GM19328 (cell line): ENCODE results near the gene CFAP300.
A peak's percentile ranks its signal among the peaks of the same experiment; 100 is the strongest.

Source experiments
- ATAC-seq: cut with Tn5 transposase; IDR thresholded peaks from one replicate; pipeline ENCODE4 v1.9.1; 2021; ENCODE audit warnings: mild to moderate bottlenecking, moderate library complexity; ENCODE audit not compliant: unreplicated experiment

CFAP300 gene

GRCh38 chr11:102071497-102072472 is 24.5 kb downstream of the CFAP300 start:
- ATAC-seq: no peak

DNA sequence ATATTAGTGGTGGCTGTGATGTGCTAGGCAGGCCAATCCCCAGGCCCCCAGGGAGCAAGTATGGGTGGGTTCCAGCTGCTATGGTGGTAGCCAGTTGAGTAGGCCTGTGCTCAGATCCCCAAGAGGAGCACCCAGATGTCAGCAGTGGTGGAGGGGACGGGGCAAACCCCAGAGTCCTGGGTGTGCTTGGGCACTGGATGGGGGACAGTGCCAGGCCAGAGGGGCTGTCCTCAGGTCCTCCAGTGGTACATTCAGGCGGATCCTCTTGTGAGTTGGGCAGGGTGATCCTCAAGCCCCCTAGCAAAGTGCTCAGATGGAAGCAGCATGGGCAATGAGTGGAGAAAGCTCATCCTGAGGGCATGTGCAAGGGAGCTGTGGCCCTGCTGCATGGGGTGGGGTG is 26.0 kb downstream of the CFAP300 start:
- ATAC-seq: no peak

GRCh38 chr11:102079625-102080024 is 32.4 kb downstream of the CFAP300 start:
- ATAC-seq: no peak

DNA sequence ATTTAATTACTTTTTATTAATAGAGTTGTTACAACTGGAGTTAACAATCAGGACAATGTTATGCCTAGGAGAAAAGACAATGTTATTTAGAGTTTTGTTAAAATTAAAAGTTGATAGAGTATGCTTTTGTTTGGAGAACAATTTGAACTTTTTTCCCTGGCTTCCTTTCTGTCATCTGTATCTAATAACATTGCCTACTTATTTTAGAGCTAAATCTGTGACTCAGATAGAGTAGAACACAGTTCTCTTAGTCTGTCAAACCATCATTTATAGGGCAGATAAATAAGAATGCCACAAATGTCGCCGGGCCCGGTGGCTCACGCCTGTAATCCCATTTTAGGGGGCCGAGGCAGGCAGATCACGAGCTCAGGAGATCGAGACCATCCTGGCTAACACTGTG is 34.1 kb downstream of the CFAP300 start:
- ATAC-seq: no peak

DNA sequence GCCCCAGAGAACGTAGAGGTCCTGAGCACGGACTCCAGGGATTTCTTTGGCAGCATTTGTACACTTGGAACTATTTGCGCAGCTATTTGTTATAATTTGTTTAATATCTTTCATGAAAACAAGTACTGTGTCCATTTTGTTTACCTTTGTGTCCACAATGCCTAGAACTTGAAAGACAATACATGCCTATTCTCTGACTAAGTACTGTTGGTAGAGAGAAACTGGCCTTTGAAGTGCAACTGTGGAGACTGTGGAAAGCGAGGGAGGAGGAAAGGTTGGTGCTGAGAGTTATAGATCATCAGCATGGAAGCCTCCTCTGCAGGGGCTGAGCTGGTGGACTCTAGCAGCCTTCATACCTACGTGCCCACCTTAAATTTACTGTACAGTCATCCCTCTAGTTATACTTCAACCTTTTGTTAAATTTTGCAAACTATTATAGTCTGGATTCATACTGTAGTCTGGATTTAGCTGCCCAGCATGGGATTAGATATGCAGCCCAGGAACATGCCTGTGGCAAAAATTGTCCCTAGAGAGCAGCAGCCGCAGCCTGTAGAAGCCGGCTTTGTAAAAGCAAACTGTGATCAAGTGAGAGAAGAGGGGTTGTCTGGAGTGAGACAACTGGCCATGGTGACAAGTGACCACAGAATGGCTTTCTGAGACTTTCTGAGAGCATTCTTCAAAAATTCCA is 38.8 kb downstream of the CFAP300 start:
- no peak for ATAC-seq

- no peak for ATAC-seq
These were observed 49.9 kb downstream of the CFAP300 start for GRCh38 chr11:102097186-102097585.

DNA sequence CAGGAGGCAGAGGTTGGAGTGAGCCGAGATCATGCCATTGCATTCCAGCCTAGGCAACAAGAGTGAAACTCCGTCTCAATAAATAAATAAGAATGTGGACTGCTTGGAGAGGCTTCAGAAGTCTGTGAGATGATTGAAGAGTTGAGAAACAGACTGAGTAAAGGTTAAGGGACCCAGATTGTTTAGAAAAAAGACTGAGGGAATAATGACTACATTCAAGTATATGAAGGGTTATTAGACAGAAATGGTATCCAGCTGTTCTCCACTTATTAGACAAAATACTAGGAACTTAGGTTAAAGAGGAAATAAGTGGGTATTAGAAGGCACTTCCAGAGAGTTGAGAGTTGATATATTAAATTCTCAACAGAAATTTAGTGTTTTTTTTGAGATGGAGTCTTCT is 52.5 kb downstream of the CFAP300 start:
- ATAC-seq: no peak

- ATAC-seq: no peak
These were observed 61.6 kb downstream of the CFAP300 start for GRCh38 chr11:102108734-102109440.

GRCh38 chr11:102109896-102110760 is 62.9 kb downstream of the CFAP300 start, which contains the start of gene YAP1:
TSS of gene YAP1 (plus strand) at chr11:102110447. CDS start at chr11:102110849, 402 bp downstream.
- ATAC-seq: peak; percentile 83

DNA sequence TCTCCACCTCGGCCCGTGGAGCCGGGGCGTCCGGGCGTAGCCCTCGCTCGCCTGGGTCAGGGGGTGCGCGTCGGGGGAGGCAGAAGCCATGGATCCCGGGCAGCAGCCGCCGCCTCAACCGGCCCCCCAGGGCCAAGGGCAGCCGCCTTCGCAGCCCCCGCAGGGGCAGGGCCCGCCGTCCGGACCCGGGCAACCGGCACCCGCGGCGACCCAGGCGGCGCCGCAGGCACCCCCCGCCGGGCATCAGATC is 63.4 kb downstream of the CFAP300 start:
- peak; percentile 13 for ATAC-seq

DNA sequence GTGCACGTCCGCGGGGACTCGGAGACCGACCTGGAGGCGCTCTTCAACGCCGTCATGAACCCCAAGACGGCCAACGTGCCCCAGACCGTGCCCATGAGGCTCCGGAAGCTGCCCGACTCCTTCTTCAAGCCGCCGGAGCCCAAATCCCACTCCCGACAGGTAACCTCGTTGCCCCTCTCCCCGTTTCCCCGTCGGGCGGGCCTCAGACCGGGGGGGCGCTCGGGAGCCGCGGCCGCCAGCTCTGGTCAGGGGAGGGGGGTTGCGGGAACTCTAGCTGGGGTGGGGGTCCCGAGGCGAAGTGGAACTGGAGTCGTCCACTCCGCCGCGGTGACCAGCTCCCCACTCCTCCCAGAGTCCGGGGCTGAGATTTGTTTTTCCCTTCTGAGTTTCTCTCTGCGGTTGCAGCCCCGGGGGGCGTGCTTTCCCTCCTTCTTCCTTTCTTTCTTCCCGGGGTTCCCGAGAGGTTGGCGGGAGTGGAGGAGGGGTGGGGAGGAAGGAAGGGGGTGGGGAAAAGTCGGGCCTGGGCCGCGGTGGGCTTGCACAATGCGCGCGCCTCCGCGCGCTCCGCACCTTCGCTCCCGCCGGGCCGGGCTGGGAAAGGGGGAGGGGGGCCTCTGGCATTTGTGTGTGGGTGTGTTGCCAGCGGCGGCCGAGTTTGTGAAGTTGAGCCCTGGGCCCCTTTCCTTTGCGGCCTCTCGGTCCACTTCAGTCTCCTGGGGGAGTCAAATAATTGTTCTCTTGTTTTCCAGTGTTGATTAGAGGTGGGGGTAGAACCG is 64.0 kb downstream of the CFAP300 start:
- no peak for ATAC-seq

- no peak for ATAC-seq
These were observed 64.7 kb downstream of the CFAP300 start for GRCh38 chr11:102111787-102112508.

DNA sequence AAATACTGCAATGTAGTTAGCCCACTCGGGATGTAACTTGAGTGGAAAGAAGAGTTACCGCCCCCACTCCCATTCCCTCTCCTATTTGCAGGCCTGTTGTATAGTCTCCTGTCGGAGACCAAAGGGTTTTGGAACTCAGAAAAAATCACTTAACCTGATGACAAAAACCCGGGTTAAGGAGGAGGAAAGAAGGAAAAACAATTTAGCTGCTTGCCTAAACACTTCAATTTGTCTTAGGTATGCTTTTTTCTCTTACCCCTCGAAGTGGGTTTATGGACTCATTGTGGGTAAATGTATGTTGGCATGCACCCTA is 65.2 kb downstream of the CFAP300 start:
- no peak for ATAC-seq

GRCh38 chr11:102114032-102114431 is 66.8 kb downstream of the CFAP300 start:
- ATAC-seq: no peak

DNA sequence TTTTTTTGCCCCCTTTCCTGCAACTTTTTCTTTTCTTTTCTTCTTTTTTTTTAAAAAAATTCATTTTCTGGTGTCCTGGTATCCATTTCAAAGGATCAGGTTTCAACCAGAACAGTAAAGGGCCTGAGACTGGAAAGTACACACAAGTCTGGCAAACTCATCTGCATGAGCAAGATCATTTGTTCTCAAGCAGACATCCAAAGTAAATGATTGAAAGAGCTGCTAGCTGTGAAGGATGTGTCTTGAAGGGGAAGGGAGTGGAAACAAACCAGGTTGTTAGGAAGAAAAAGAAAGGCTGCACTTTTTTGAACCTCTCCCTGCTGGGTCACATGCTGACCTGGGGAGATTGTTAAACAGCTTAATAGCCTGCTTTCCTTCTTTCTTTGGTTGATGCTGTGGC is 68.3 kb downstream of the CFAP300 start:
- no peak for ATAC-seq

- ATAC-seq: no peak
These were observed 69.4 kb downstream of the CFAP300 start for GRCh38 chr11:102116453-102117205.

- ATAC-seq: no peak
These were observed 70.4 kb downstream of the CFAP300 start for GRCh38 chr11:102117472-102118113.

- ATAC-seq: no peak
These were observed 71.7 kb downstream of the CFAP300 start for GRCh38 chr11:102118937-102119336.
